SK-N-MC (cell line): ENCODE results near the gene DUSP22.

ENCODE experiments used
- EZH2 ChIP-seq: fragments of 200-600 bp; sonication (generic); IDR thresholded peaks from one replicate; pipeline ENCODE4 v1.6.1; 2017; ENCODE audit warnings: antibody characterized with exemption
- POLR2AphosphoS5 ChIP-seq: IDR thresholded peaks from 2 replicates; pipeline ENCODE4 v1.6.1; 2012; ENCODE audit warnings: mild to moderate bottlenecking, low read depth, low read length, borderline replicate concordance

GRCh38 chr6:390914-391558 is 98.7 kb downstream of the DUSP22 start:
- TF ChIP-seq POLR2AphosphoS5 (no peak), EZH2 (no peak)
